OCI-LY7 (cell line): ENCODE measurements around the gene MOGAT1.

Experiments used
- CTCF ChIP-seq: fragments of 200-600 bp; sonication (generic); conservative IDR thresholded peaks from 2 replicates; pipeline ENCODE4 v1.5.1; 2014; ENCODE audit warnings: mild to moderate bottlenecking, antibody characterized with exemption, low read length, moderate library complexity, mixed read lengths
- EZH2phosphoT487 ChIP-seq: fragments of 200-600 bp; sonication (generic); IDR thresholded peaks from 2 replicates; pipeline ENCODE4 v1.6.1; 2018; ENCODE audit warnings: low read depth, borderline replicate concordance, mild to moderate bottlenecking, mixed run types, antibody characterized with exemption, low read length, moderate library complexity, mixed read lengths

- TF ChIP-seq CTCF, result no peak
- no peak for TF ChIP-seq EZH2phosphoT487
These were observed 2.1 kb upstream of the MOGAT1 start for GRCh38 chr2:222669353-222669752.
